ENCODE data around the gene CNOT10. TPM values are rescaled to one million over a fixed set of nuclear protein-coding genes. Genes with fewer than 3 reads are reported as not detected.
A peak's percentile ranks its signal among the peaks of the same experiment; 100 is the strongest.
"Not testable (repeated sequence)": the region's sequence is repeated elsewhere in the genome, so short reads cannot be mapped to it uniquely, and the experiment has no call there.

Gene CNOT10, protein sequence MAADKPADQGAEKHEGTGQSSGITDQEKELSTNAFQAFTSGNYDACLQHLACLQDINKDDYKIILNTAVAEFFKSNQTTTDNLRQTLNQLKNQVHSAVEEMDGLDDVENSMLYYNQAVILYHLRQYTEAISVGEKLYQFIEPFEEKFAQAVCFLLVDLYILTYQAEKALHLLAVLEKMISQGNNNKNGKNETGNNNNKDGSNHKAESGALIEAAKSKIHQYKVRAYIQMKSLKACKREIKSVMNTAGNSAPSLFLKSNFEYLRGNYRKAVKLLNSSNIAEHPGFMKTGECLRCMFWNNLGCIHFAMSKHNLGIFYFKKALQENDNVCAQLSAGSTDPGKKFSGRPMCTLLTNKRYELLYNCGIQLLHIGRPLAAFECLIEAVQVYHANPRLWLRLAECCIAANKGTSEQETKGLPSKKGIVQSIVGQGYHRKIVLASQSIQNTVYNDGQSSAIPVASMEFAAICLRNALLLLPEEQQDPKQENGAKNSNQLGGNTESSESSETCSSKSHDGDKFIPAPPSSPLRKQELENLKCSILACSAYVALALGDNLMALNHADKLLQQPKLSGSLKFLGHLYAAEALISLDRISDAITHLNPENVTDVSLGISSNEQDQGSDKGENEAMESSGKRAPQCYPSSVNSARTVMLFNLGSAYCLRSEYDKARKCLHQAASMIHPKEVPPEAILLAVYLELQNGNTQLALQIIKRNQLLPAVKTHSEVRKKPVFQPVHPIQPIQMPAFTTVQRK
- polyA plus RNA-seq (ENCODE audit: insufficient read length), result 66.6 TPM
- long read RNA-seq, donor 1, transcript CNOT10-201 (19 exons, 2,815 nt), result major isoform, 5 of 5 reads
- long read RNA-seq, donor 1, partial matches to known transcripts, result 0 of 5 reads
- long read RNA-seq, donor 1, other reads (novel, unspliced or antisense), result 0 of 5 reads
- long read RNA-seq, donor 2, partial matches to known transcripts, result 0 of 5 reads
- long read RNA-seq, donor 2, other reads (novel, unspliced or antisense), result 0 of 5 reads
- long read RNA-seq, donor 3, partial matches to known transcripts, result 0 of 6 reads
- long read RNA-seq, donor 3, other reads (novel, unspliced or antisense), result 0 of 6 reads
- long read RNA-seq, donor 4, partial matches to known transcripts, result 0 of 1 reads
- long read RNA-seq, donor 4, other reads (novel, unspliced or antisense), result 0 of 1 reads
- long read RNA-seq, donor 5, partial matches to known transcripts, result 0 of 4 reads
- long read RNA-seq, donor 5, other reads (novel, unspliced or antisense), result 0 of 4 reads
- long read RNA-seq, donor 6, partial matches to known transcripts, result 0 of 6 reads
- long read RNA-seq, donor 6, other reads (novel, unspliced or antisense), result 0 of 6 reads
- long read RNA-seq, donor 7, transcript CNOT10-214 (2 exons, 354 nt), result major isoform, 5 of 6 reads
- long read RNA-seq, donor 7, partial matches to known transcripts, result 0 of 6 reads
- long read RNA-seq, donor 7, other reads (novel, unspliced or antisense), result 0 of 6 reads
- long read RNA-seq, donor 8, partial matches to known transcripts, result 0 of 4 reads
- long read RNA-seq, donor 8, other reads (novel, unspliced or antisense), result 0 of 4 reads

- peak; percentile 92 for DNase-seq
Measured at GRCh38 chr3:32684800-32685542, at the start of gene CNOT10. CNOT10 (plus strand) TSS chr3:32685188; CDS start chr3:32685461, 273 bp downstream.

DNA sequence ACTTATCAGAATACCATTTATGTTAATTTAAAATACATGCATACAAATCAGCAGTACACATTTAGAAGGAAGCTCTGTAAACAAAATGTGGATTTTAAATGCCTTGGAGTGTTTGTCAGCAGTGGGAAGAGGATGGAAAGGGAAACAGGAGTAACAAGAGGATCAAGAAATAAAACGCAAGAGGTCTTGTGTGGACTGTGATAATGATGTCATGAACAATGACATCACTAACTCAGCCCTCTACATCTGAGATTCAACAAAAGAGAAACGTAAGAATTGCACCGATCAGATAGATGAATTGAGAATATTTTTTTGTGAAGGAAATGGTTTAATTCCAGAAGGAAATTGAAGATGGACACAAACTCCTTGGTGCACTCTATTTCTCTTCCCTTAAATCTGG is 44.0 kb upstream of the CNOT10 start:
- DNase-seq, result no peak

GRCh38 chr3:32641356-32641755 is 43.6 kb upstream of the CNOT10 start:
- no peak for DNase-seq

GRCh38 chr3:32643354-32643753 is 41.6 kb upstream of the CNOT10 start:
- DNase-seq, result no peak

- no peak for DNase-seq
Measured at GRCh38 chr3:32643816-32644215, 41.2 kb upstream of the CNOT10 start.

DNA sequence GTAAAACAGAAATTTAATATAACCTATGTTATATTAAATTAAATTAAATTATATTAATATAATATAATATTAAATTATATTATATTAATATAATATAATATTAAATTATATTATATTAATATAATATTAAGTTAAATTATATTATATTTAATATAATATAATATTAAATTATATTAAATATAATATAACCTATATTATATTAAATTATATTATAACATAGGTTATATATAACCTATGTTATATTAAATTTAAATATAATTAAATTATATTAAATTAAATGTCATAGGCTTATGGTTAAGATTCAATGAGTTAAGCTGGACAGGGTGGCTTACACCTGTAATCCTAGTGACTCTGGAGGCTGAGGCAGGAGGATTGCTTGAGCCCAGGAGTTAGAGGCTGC is 40.6 kb upstream of the CNOT10 start:
- DNase-seq, result no peak

GRCh38 chr3:32646761-32647160 is 38.2 kb upstream of the CNOT10 start:
- no peak for DNase-seq

DNA sequence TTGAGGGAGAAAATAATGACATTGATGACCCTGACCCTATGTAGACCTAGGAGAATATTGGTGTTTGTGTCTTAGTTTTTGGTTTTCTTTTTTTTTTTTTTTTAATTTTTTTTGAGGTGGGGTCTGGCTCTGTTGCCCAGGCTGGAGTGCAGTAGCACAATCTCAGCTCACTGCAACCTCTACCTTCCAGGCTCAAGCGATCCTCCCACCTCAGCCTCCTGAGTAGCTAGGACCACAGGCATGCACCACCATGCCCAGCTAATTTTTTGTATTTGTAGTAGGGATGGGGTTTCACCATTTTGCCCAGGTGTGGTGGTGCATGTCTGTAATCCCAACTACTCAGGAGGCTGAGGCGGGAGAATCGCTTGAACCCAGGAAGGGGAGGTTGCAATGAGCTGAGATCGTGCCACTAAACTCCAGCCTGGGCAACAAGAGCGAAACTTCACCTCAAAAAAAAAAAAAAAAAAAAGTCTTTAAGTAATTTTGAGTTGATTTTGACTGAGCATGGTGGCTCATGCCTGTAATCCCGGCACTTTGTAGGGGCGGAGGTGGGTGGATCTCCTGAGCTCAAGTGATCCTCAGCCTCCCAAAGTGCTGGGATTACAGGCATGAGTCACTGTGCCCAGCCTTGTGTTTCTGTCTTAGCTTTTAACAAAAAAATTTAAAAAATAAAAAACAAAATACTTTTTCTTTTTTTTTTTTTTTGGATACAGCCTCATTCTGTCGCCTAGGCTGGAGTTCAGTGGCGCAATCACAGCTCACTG is 32.5 kb upstream of the CNOT10 start:
- DNase-seq, result not testable (repeated sequence)

DNA sequence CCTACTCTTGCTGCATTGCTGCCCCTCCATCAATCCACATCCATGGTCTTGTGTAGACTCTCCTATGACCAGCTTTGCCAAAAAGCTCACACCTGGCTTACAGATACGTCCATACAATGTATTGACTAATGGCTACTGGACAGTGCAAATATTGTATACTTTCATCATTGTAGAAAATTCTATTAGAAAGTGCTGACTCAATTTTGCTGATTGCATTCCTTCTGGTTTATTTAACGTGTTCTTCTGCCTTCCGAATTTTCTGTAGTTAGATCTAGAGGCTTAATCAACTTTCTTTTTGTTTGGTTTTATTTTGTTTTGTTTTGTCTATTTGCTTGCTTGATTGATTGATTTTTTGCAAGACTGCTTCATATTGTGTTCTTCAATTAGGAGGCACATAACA is 29.8 kb upstream of the CNOT10 start:
- DNase-seq, result no peak

GRCh38 chr3:32660634-32661033 is 24.4 kb upstream of the CNOT10 start:
- DNase-seq, result no peak

DNA sequence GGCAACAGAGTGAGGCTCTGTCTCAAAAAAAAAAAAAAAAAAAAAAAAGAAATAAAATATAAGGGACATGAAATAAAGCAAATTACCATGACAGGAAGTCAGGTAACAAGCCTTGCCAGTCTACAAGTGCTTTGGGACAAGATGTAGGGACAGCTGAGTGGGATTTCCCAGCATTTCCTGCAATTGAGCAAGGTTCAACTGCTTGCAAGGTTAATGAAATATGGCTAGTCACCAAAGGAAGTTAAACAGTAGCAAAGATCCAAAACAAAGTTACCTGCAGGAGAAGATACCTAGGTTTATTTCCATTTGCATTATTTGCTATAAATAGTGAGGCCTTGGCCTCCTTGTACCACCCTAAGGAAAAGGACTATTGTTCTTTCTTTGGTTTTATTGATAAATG is 22.3 kb upstream of the CNOT10 start:
- no peak for DNase-seq

DNA sequence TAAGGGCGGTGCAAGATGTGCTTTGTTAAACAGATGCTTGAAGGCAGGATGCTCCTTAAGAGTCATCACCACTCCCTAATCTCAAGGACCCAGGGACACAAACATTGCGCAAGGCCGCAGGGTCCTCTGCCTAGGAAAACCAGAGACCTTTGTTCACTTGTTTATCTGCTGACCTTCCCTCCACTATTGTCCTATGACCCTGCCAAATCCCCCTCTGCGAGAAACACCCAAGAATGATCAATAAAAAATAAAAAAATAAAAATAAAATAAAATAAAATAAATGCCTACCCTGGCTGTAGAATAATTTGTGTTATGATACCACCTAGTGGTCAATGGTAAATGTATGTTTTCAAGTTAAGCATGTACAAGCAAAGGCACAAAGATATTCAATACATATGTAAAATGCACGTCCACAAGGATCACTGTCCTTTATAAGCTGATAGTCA is 20.3 kb upstream of the CNOT10 start:
- not testable (repeated sequence) for DNase-seq

GRCh38 chr3:32667072-32667582 is 17.9 kb upstream of the CNOT10 start:
- no peak for DNase-seq

- DNase-seq, result not testable (repeated sequence)
Measured at GRCh38 chr3:32669226-32669625, 15.8 kb upstream of the CNOT10 start.

- not testable (repeated sequence) for DNase-seq
Measured at GRCh38 chr3:32673730-32674129, 11.3 kb upstream of the CNOT10 start.

DNA sequence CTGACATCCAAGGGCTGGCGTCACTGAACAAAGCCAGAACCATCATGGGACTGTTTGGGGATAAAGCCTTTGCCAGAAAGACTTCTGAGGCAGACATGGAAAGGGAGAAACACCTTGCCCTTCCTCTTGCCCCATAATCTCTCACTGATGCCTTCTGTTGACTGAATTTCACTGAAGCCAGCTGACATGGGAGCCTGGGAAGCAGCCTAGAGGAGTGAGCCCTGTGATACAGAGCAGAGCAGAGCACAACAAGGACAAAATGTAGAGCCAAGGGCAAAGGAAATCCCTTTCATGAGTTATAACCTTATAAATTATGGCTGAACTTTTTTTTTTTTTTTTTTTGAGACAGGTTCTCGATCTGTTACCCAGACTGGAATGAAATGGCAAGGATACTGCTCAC is 9.8 kb upstream of the CNOT10 start:
- DNase-seq, result no peak

DNA sequence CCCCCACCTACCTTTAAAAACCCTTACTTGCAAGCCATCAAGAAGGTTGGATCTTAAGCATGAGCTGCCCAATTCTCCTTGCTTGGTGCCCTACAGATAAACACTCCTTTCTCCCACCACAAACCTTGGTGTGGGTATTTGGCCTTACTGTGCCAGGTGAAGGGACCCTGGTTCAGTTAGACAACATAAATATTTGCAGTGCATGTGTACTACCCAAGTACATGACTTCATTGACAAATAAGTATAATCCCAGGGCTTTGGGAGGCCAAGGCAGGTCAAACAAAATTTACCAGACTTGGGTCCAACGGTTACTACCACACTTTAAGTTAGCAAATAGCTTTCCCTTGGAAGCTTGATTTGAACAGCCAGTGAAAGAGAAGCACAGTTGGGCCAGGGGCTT is 9.3 kb upstream of the CNOT10 start:
- no peak for DNase-seq

GRCh38 chr3:32681811-32682210 is 3.2 kb upstream of the CNOT10 start:
- no peak for DNase-seq

GRCh38 chr3:32684029-32684799 is 774 bp upstream of the CNOT10 start:
- DNase-seq, result no peak
